ENCODE measurements around the gene SMG6.

SMG6 gene

DNA sequence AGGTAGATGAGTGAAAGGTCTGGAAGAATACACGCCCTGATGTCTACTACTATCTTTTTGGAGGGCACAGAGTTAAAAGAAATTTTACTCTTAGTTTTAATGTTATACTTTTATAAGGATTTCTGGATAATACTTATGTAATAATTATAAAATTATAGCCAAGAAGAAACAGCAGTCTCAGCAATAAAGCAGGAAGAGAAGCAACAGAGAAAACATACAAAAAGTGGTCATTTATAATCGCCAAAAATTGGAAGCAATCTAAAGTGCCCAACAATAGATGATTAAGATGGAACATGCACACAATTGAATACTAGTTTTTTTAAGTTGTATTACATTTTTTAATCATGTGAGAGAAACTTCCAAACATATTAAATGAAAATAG lies 64.4 kb downstream of the SMG6 start:
- H3K36me3 ChIP-seq (ENCODE audit: insufficient read depth, low read length) = peaks cover 5% of the 10 kb centered on the region; the same call in 1 of the 2 replicates
- H3K9me3 ChIP-seq (ENCODE audit: control insufficient read depth, insufficient read depth, low read length) = no peaks in the 10 kb centered on the region
- H3K9ac ChIP-seq (ENCODE audit: low read depth, low read length) = no peak overlapping the region
- no peaks in the 10 kb centered on the region for H3K4me1 ChIP-seq (ENCODE audit: insufficient read depth, low read length)

DNA sequence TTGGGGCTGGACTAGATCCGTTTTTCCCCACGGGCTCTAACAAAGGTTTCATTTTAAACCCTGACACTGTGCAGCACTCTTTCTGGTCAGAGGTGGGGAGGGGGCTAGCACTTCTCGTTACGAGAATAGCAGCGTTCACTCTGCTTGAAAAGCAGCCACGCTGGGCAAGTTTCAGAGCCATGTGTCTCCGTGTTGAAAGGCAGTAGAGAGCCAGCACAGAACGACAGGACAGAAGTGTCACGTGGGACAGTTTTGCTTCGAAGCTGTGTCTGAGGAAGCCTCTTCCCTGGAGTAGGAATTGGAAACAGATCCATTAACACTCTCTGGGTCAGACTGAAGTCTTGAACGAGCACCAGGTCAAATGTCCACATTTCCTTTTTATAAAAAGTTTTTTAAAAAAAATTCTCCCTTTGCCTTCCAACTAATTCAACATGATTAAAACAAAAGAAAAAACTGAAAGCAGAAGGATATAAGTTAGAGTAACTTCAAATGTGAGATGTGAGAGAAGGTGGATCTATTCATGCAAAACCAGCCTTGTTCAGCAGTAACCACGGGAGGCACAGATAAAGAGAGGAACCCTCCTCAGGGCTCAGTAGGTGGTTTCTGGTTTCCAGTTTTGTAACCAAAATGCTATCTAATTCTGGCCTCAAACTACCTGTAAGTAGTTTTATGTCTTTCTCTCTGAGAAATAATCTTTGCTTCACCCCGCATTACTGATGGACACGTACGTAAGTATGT lies 65.0 kb downstream of the SMG6 start:
- no peaks in the 10 kb centered on the region for H3K9me3 ChIP-seq (ENCODE audit: control insufficient read depth, insufficient read depth, low read length)
- H3K4me1 ChIP-seq (ENCODE audit: insufficient read depth, low read length) = no peaks in the 10 kb centered on the region
- H3K36me3 ChIP-seq (ENCODE audit: insufficient read depth, low read length) = peaks cover 5% of the 10 kb centered on the region; the same call in 1 of the 2 replicates
- H3K9ac ChIP-seq (ENCODE audit: low read depth, low read length) = no peak overlapping the region

DNA sequence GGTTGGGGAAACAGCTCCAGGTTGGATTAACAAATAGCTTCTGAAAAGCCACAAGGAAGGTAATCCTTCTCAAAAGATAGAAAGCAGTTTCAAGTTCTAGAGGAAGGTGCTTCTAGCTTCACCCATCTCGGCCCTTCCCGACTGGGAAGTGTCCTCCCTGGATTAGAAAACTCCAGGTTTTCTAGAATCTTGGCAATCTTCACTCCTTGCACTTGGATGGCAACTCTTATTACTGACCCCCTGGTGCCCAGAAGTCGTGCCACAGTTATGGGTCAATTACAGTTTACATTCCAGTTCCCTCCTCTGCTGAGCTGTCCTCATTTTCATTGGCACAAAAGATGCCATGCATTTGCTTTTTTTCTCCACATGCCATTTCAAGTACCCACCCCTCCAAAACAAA lies 65.6 kb downstream of the SMG6 start:
- H3K9ac ChIP-seq (ENCODE audit: low read depth, low read length) = no peak overlapping the region
- H3K4me1 ChIP-seq (ENCODE audit: insufficient read depth, low read length) = no peaks in the 10 kb centered on the region
- H3K9me3 ChIP-seq (ENCODE audit: control insufficient read depth, insufficient read depth, low read length) = no peaks in the 10 kb centered on the region
- H3K36me3 ChIP-seq (ENCODE audit: insufficient read depth, low read length) = peaks cover 4% of the 10 kb centered on the region; the same call in 1 of the 2 replicates

DNA sequence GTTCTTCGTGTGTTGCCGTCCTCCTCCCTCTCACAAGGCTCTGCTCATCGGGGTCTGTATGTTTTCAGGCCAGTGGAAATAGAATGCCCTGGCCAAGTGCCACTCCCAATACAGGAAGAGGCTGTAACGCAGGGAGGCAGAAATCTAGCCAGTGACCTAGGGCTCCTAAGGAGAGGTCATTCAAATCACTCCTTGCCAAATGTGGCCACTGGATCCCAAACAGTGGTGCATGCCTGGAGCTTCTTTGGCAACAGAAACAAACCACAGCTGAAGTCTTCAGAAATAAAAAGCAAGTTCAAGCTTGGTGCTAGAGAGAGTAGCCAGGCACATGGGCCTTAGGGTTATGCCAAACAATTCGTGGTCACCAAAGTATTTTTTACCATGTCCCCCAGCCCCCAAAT lies 66.1 kb downstream of the SMG6 start:
- Histone ChIP-seq H3K4me1 (ENCODE audit: insufficient read depth, low read length) (no peaks in the 10 kb centered on the region), H3K9me3 (ENCODE audit: control insufficient read depth, insufficient read depth, low read length) (no peaks in the 10 kb centered on the region), H3K36me3 (ENCODE audit: insufficient read depth, low read length) (peaks cover 2% of the 10 kb centered on the region; the same call in 1 of the 2 replicates), H3K9ac (ENCODE audit: low read depth, low read length) (no peak overlapping the region)

- peaks cover 2% of the 10 kb centered on the region; the same call in 1 of the 2 replicates for H3K36me3 ChIP-seq (ENCODE audit: insufficient read depth, low read length)
- H3K9ac ChIP-seq (ENCODE audit: low read depth, low read length) = no peak overlapping the region
Observed at GRCh38 chr17:2235792-2236366, 67.7 kb downstream of the SMG6 start.

DNA sequence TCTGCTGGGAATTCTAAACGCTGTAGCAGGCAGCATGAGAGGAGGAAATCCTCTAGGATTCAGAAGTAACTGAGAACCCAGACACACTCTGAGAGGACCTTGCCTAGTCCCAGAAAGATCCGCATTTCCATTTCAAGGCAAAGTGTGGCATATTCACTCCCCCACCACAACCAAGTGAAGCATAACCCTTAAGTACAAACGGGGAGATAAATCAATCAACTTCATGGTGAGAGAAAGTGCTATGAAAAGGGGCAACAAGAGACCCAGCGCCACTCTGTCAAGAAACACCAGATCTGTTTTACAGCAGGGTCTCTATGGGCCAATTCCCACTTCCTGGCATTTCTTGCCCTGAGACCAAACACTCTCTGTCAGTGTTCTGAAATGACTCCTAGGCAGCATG lies 68.3 kb downstream of the SMG6 start:
- Histone ChIP-seq H3K36me3 (ENCODE audit: insufficient read depth, low read length) (peaks cover 2% of the 10 kb centered on the region; the same call in 1 of the 2 replicates), H3K4me1 (ENCODE audit: insufficient read depth, low read length) (no peaks in the 10 kb centered on the region), H3K9ac (ENCODE audit: low read depth, low read length) (no peak overlapping the region), H3K9me3 (ENCODE audit: control insufficient read depth, insufficient read depth, low read length) (no peaks in the 10 kb centered on the region)

More at GRCh38 chr17:2235792-2236366, 67.7 kb downstream of the SMG6 start:
- Histone ChIP-seq H3K4me1 (ENCODE audit: insufficient read depth, low read length) (no peaks in the 10 kb centered on the region), H3K9me3 (ENCODE audit: control insufficient read depth, insufficient read depth, low read length) (no peaks in the 10 kb centered on the region)

GRCh38 chr17:2233441-2233947 lies 70.1 kb downstream of the SMG6 start:
- no peaks in the 10 kb centered on the region for H3K9me3 ChIP-seq (ENCODE audit: control insufficient read depth, insufficient read depth, low read length)
- H3K36me3 ChIP-seq (ENCODE audit: insufficient read depth, low read length) = peaks cover 2% of the 10 kb centered on the region; the same call in 1 of the 2 replicates
- H3K4me1 ChIP-seq (ENCODE audit: insufficient read depth, low read length) = no peaks in the 10 kb centered on the region
- no peak overlapping the region for H3K9ac ChIP-seq (ENCODE audit: low read depth, low read length)

DNA sequence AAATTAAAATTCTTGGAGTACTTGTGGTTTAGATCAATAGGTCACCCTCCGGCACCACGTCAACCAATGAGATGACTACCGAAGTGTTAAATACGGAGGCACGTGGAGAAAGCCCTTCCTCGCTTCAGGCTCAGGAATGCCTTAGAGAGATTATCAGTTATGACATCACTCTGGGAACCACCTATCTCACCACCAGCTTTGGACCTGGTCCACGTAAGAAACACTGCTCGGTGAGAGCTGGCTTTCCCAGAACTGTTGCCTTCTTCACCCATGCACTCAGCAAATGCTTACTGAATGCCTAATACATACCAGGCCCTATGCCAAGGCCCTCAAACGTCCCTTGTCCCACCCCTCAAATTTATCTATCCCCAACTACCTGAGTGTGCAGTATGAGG lies 71.3 kb downstream of the SMG6 start:
- H3K9ac ChIP-seq (ENCODE audit: low read depth, low read length) = no peak overlapping the region

GRCh38 chr17:2230877-2231276 lies 72.7 kb downstream of the SMG6 start:
- Histone ChIP-seq H3K9me3 (ENCODE audit: control insufficient read depth, insufficient read depth, low read length) (no peaks in the 10 kb centered on the region), H3K4me1 (ENCODE audit: insufficient read depth, low read length) (no peaks in the 10 kb centered on the region), H3K9ac (ENCODE audit: low read depth, low read length) (no peak overlapping the region), H3K36me3 (ENCODE audit: insufficient read depth, low read length) (no peaks in the 10 kb centered on the region)

More for the DNA sequence above, 71.3 kb downstream of the SMG6 start:
- Histone ChIP-seq H3K4me1 (ENCODE audit: insufficient read depth, low read length) (no peaks in the 10 kb centered on the region), H3K36me3 (ENCODE audit: insufficient read depth, low read length) (peaks cover 2% of the 10 kb centered on the region; the same call in 1 of the 2 replicates), H3K9me3 (ENCODE audit: control insufficient read depth, insufficient read depth, low read length) (no peaks in the 10 kb centered on the region)

- Histone ChIP-seq H3K36me3 (ENCODE audit: insufficient read depth, low read length) (no peaks in the 10 kb centered on the region), H3K9ac (ENCODE audit: low read depth, low read length) (no peak overlapping the region), H3K4me1 (ENCODE audit: insufficient read depth, low read length) (no peaks in the 10 kb centered on the region; the same call in 1 of the 2 replicates), H3K9me3 (ENCODE audit: control insufficient read depth, insufficient read depth, low read length) (no peaks in the 10 kb centered on the region)
Observed at GRCh38 chr17:2227025-2227699, 76.4 kb downstream of the SMG6 start.

DNA sequence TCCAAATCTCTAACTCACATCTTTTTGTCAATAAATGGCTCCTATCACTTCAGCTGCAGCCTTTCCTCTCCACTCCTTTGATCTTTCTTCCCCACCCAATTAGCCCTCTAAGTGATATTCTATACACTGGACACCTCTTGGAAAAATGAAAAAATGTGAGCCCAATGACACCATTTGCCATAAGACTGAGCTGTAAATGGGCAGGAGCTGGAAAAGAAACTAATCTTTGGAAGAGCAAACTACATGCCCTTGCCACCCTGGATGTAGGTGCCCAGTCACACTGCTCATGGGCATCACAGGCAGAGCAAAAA lies 80.0 kb downstream of the SMG6 start:
- Histone ChIP-seq H3K9me3 (ENCODE audit: control insufficient read depth, insufficient read depth, low read length) (no peaks in the 10 kb centered on the region), H3K4me1 (ENCODE audit: insufficient read depth, low read length) (peaks cover 3% of the 10 kb centered on the region; the same call in 1 of the 2 replicates), H3K9ac (ENCODE audit: low read depth, low read length) (no peak overlapping the region), H3K36me3 (ENCODE audit: insufficient read depth, low read length) (no peaks in the 10 kb centered on the region)

- peaks cover 3% of the 10 kb centered on the region; the same call in 1 of the 2 replicates for H3K4me1 ChIP-seq (ENCODE audit: insufficient read depth, low read length)
- no peaks in the 10 kb centered on the region for H3K9me3 ChIP-seq (ENCODE audit: control insufficient read depth, insufficient read depth, low read length)
- no peak overlapping the region for H3K9ac ChIP-seq (ENCODE audit: low read depth, low read length)
- no peaks in the 10 kb centered on the region for H3K36me3 ChIP-seq (ENCODE audit: insufficient read depth, low read length)
Observed at GRCh38 chr17:2222901-2223616, 80.5 kb downstream of the SMG6 start.

- no peaks in the 10 kb centered on the region for H3K9me3 ChIP-seq (ENCODE audit: control insufficient read depth, insufficient read depth, low read length)
- no peaks in the 10 kb centered on the region for H3K36me3 ChIP-seq (ENCODE audit: insufficient read depth, low read length)
- no peak overlapping the region for H3K9ac ChIP-seq (ENCODE audit: low read depth, low read length)
- peaks cover 3% of the 10 kb centered on the region; the same call in 1 of the 2 replicates for H3K4me1 ChIP-seq (ENCODE audit: insufficient read depth, low read length)
Observed at GRCh38 chr17:2222301-2222700, 81.3 kb downstream of the SMG6 start.

DNA sequence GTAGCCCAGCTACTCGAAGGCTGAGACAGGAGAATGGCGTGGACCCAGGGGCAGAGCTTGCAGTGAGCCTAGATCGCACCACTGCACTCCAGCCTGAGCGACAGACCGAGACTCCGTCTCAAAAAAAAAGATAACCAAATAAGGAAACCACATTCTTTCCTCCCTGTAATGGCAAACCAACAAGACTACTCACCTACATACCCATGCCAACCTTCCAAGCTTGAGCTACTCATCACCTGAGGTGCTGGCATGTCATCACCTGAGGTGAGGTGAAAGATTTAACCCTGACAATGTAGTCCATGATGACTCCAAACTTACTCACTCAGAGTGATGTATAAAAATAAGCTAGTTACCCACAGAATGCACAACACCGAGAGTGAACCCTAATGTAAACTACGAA lies 85.2 kb downstream of the SMG6 start:
- no peaks in the 10 kb centered on the region for H3K9me3 ChIP-seq (ENCODE audit: control insufficient read depth, insufficient read depth, low read length)
- H3K4me1 ChIP-seq (ENCODE audit: insufficient read depth, low read length) = peaks cover 26% of the 10 kb centered on the region
- no peak overlapping the region for H3K9ac ChIP-seq (ENCODE audit: low read depth, low read length)
- H3K36me3 ChIP-seq (ENCODE audit: insufficient read depth, low read length) = no peaks in the 10 kb centered on the region

Data from ES-I3 (cell line).